ENCODE results near the gene CACNB2. TPM values are rescaled to one million over a fixed set of nuclear protein-coding genes. Genes with fewer than 3 reads are reported as not detected.

Gene CACNB2
- total and polyA plus RNA-seq, 2 donors (not counting 3 experiments of a cell fraction or from before 2014, with no cell fraction given) = not detected

GRCh38 chr10:18504161-18504560 is 363.9 kb downstream of the CACNB2 start:
- intact Hi-C loops (cut with micrococcal nuclease) = no loop called here
- TF ChIP-seq POLR2A (IDR thresholded peaks at IDR 0.05; ENCODE audit: low read depth, low read length) (no peak), POLR2AphosphoS5 (IDR thresholded peaks at IDR 0.05; ENCODE audit: insufficient read depth, low read depth, low read length) (no peak), CTCF (IDR thresholded peaks at IDR 0.05; ENCODE audit: extremely low read depth in 1 of 2, insufficient read depth in 1 of 2, low read depth in 1 of 2, low read length in 2 of 2) (no peak), GATA2 (IDR thresholded peaks at IDR 0.05; ENCODE audit: insufficient read depth, insufficient read length, low read depth, low read length) (no peak), JUN (IDR thresholded peaks at IDR 0.05; ENCODE audit: borderline replicate concordance, insufficient read depth, insufficient read length, low read depth) (no peak), MAX (IDR thresholded peaks at IDR 0.05; ENCODE audit: insufficient read depth, insufficient read length) (no peak), MYC (IDR thresholded peaks at IDR 0.05; ENCODE audit: low read depth, low read length) (no peak), EZH2 (IDR thresholded peaks at IDR 0.05; ENCODE audit: borderline replicate concordance, low read depth, low read length, severe bottlenecking) (no peak)
- H3K36me3 ChIP-seq (ENCODE audit: control insufficient read depth in 2 of 2, extremely low read depth in 1 of 2, insufficient read depth in 2 of 2, low read length in 2 of 2) = no peaks in the 10 kb centered on the region
- ChIA-PET POLR2A (no interaction called here), CTCF (no interaction called here)
- no peaks in the 10 kb centered on the region for H3K9me3 ChIP-seq (replicated peaks; ENCODE audit: control insufficient read depth, insufficient read depth, low read length)
- H3K27me3 ChIP-seq (ENCODE audit: control insufficient read depth in 2 of 2, insufficient read depth in 2 of 2, low read length in 2 of 2) = no peaks in the 10 kb centered on the region
- no peak overlapping the region for H3K4me3 ChIP-seq (replicated peaks in 1 of 3; ENCODE audit: insufficient read depth in 1 of 3, low read depth in 1 of 3, low read length in 3 of 3)
- no peak overlapping the region for H2AFZ ChIP-seq (ENCODE audit: low read depth, low read length)
- no peaks in the 10 kb centered on the region for H3K9me1 ChIP-seq (replicated peaks; ENCODE audit: control insufficient read depth, extremely low read depth, insufficient read depth, low read length)
- no peak overlapping the region for H3K4me2 ChIP-seq (ENCODE audit: insufficient read depth, low read length)
- dilution Hi-C loops (cut with MboI; ENCODE audit: extremely low pct_ligation_motif_present, low sequenced_read_pairs) = no loop called here
- H4K20me1 ChIP-seq (replicated peaks; ENCODE audit: control insufficient read depth, extremely low read depth, insufficient read depth, low read length) = no peaks in the 10 kb centered on the region
- FAIRE-seq (no peak), DNase-seq (ENCODE audit: low read depth, low spot score) (no peak)
- no peak overlapping the region for H3K9ac ChIP-seq (replicated peaks; ENCODE audit: extremely low read depth, insufficient read depth, low read length)
- no peaks in the 10 kb centered on the region for H3K79me2 ChIP-seq (ENCODE audit: control insufficient read depth, insufficient read depth, low read length)
- no peak overlapping the region for H3K27ac ChIP-seq (ENCODE audit: insufficient read depth, low read depth, low read length)
- BruUV-seq (replicated peaks) = no TSS peak
- H3K4me1 ChIP-seq (ENCODE audit: control insufficient read depth, extremely low read depth, insufficient read depth, low read length) = no peaks in the 10 kb centered on the region

All from endothelial cell of umbilical vein (primary cell).